ENCODE results near the gene PDXK. TPM values are rescaled to one million over a fixed set of nuclear protein-coding genes. Genes with fewer than 3 reads are reported as not detected.

The PDXK gene
- total RNA-seq, 2 donors from 2014 or later, result 90.9 to 105 TPM

DNA sequence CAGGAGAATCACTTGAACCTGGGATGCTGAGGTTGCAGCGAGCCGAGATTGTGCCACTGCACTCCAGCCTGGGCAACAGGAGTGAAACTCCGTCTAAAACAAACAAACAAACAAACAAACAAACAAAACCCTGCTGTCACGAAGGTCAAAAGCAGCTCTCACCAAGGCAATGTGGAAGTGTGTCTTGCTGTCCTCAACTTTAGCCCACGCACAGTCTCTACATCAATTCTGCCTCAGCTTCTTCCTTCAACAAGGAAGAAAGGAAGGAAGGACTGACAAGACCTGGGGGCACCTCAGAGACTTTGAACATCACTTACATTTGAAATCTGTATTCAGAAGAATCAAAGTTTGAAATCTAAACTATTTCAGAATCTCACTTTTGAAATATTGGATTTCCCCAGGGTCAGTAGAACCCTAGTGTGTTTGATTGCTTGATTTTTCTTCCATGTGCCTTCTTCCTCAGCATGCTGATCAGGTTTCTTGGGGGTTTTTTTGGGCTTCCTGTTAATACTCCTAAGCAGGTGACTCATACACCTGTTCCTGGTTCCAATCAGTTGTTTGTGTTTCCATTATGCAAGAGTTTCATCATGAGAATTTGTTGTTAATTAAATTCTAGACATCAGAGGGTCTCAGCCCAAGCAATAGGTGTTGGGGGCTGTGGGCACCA lies 63.6 kb downstream of the PDXK start:
- Mint-ChIP-seq H3K36me3 (ENCODE audit: low read depth) (no peaks in the 10 kb centered on the region), H3K9me3 (no peaks in the 10 kb centered on the region), H3K27me3 (ENCODE audit: insufficient read depth) (peaks cover 2% of the 10 kb centered on the region), H3K27ac (no peak overlapping the region), H3K4me1 (peaks cover 9% of the 10 kb centered on the region), H3K4me3 (no peak overlapping the region)
- H3K9me3 ChIP-seq (ENCODE audit: control insufficient read depth, low read length), result no peaks in the 10 kb centered on the region
- no peak for DNase-seq
- no peak overlapping the region for H3K4me3 ChIP-seq (ENCODE audit: low read length)
- no peaks in the 10 kb centered on the region for H3K4me1 ChIP-seq (ENCODE audit: control insufficient read depth, insufficient read depth, low read length)
- 75 to 88% methylated on average over 3 to 5 of the region's 5 CpGs for WGBS, 2 experiments (ENCODE audit: insufficient coverage in 1 of 2, insufficient read length in 1 of 2)
- TF ChIP-seq, protein P1, sequence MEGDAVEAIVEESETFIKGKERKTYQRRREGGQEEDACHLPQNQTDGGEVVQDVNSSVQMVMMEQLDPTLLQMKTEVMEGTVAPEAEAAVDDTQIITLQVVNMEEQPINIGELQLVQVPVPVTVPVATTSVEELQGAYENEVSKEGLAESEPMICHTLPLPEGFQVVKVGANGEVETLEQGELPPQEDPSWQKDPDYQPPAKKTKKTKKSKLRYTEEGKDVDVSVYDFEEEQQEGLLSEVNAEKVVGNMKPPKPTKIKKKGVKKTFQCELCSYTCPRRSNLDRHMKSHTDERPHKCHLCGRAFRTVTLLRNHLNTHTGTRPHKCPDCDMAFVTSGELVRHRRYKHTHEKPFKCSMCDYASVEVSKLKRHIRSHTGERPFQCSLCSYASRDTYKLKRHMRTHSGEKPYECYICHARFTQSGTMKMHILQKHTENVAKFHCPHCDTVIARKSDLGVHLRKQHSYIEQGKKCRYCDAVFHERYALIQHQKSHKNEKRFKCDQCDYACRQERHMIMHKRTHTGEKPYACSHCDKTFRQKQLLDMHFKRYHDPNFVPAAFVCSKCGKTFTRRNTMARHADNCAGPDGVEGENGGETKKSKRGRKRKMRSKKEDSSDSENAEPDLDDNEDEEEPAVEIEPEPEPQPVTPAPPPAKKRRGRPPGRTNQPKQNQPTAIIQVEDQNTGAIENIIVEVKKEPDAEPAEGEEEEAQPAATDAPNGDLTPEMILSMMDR (conservative IDR thresholded peaks at IDR 0.05), result no peak
- no peak overlapping the region for H3K27ac ChIP-seq (ENCODE audit: low read depth, low read length)
- no peaks in the 10 kb centered on the region for H3K36me3 ChIP-seq (ENCODE audit: control insufficient read depth, insufficient read depth, low read length)
- no peak overlapping the region for H3K9ac ChIP-seq (ENCODE audit: extremely low read depth, low read length, poor library complexity, severe bottlenecking)
- no peaks in the 10 kb centered on the region for H3K27me3 ChIP-seq (ENCODE audit: control insufficient read depth, insufficient read depth, low read length, poor library complexity, severe bottlenecking)

DNA sequence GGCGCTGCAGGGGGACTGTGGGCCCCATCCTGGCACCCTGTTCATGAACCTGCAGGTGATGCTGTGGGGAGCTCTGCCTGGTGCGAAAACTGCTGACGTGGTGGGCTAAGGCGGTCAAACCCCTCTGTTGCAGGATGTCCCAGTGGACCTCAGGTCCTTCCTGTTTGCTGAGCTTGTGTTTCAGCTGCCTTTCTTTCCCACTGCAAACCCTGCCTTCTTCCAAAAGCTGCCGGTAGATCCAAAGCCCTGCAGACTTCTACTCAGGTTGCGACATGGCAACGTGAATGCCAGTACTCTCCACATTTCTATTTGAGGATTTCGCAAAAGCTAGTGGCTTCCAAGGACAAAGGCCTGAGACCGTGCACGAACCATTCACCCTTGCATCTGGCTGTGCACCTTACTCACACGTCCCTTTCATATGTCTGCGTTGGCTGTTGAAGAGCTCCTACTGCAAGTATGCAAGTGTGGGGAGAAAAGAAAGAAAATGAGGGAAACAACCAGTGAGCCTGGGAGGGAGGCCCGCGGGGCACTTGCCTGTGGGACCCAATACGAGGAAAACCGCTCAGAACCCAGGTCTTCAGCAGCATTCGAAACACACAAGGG lies 64.3 kb downstream of the PDXK start:
- TF ChIP-seq, protein P1 (conservative IDR thresholded peaks at IDR 0.05), result no peak
- Histone ChIP-seq H3K36me3 (ENCODE audit: control insufficient read depth, insufficient read depth, low read length) (no peaks in the 10 kb centered on the region), H3K4me3 (ENCODE audit: low read length) (no peak overlapping the region), H3K9me3 (ENCODE audit: control insufficient read depth, low read length) (no peaks in the 10 kb centered on the region), H3K27ac (ENCODE audit: low read depth, low read length) (no peak overlapping the region), H3K9ac (ENCODE audit: extremely low read depth, low read length, poor library complexity, severe bottlenecking) (no peak overlapping the region), H3K4me1 (ENCODE audit: control insufficient read depth, insufficient read depth, low read length) (no peaks in the 10 kb centered on the region), H3K27me3 (ENCODE audit: control insufficient read depth, insufficient read depth, low read length, poor library complexity, severe bottlenecking) (no peaks in the 10 kb centered on the region)
- Mint-ChIP-seq H3K4me3 (no peak overlapping the region), H3K27me3 (ENCODE audit: insufficient read depth) (peaks cover 2% of the 10 kb centered on the region), H3K4me1 (peaks cover 8% of the 10 kb centered on the region), H3K9me3 (no peaks in the 10 kb centered on the region), H3K27ac (no peak overlapping the region), H3K36me3 (ENCODE audit: low read depth) (no peaks in the 10 kb centered on the region)
- DNase-seq, result no peak
- 90 to 93% methylated on average over 17 of the region's 17 CpGs for WGBS, 2 experiments (ENCODE audit: insufficient coverage in 1 of 2, insufficient read length in 1 of 2)

DNA sequence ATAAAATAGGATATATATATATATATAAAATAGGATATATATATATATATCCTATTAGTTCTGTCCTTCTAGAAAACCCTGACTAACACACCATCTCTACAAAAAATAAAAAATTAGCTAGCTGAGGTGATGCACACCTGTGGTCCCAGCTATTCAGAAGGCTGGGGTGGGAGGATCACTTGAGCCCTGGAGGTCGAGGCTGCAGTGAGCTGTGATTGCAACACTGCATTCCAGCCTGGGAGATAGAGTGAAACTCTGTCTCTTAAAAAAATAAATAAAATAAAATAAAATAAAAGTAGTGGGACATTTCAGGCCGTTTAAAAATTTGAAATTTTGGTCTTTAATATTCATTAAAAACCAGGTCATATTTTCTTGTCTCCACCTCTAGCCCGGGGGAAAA lies 66.2 kb downstream of the PDXK start:
- Histone ChIP-seq H3K4me1 (ENCODE audit: control insufficient read depth, insufficient read depth, low read length) (no peaks in the 10 kb centered on the region), H3K9ac (ENCODE audit: extremely low read depth, low read length, poor library complexity, severe bottlenecking) (no peak overlapping the region), H3K27ac (ENCODE audit: low read depth, low read length) (no peak overlapping the region), H3K36me3 (ENCODE audit: control insufficient read depth, insufficient read depth, low read length) (no peaks in the 10 kb centered on the region), H3K27me3 (ENCODE audit: control insufficient read depth, insufficient read depth, low read length, poor library complexity, severe bottlenecking) (no peaks in the 10 kb centered on the region), H3K4me3 (ENCODE audit: low read length) (no peak overlapping the region), H3K9me3 (ENCODE audit: control insufficient read depth, low read length) (no peaks in the 10 kb centered on the region)
- no peak for DNase-seq
- no peak overlapping the region for H3K27ac Mint-ChIP-seq
- H3K36me3 Mint-ChIP-seq (ENCODE audit: low read depth), result no peaks in the 10 kb centered on the region
- H3K9me3 Mint-ChIP-seq, result no peaks in the 10 kb centered on the region
- 80 to 87% methylated on average over 1 to 3 of the region's 3 CpGs for WGBS, 2 experiments (ENCODE audit: insufficient coverage in 1 of 2, insufficient read length in 1 of 2)
- H3K27me3 Mint-ChIP-seq (ENCODE audit: insufficient read depth), result peaks cover 2% of the 10 kb centered on the region
- TF ChIP-seq, protein P1 (conservative IDR thresholded peaks at IDR 0.05), result no peak
- no peaks in the 10 kb centered on the region for H3K4me1 Mint-ChIP-seq
- no peak overlapping the region for H3K4me3 Mint-ChIP-seq

All from endodermal cell (in vitro differentiated cells).